NCI-H2196 treated with DMSO at 0.1 percent for 48 hours (cell line): ENCODE measurements around the gene STAP1.
"Not testable (repeated sequence)": the region's sequence is repeated elsewhere in the genome, so short reads cannot be mapped to it uniquely, and the experiment has no call there.

Source experiments
- DNase-seq: peaks from one replicate; lab custom pipeline; 2025; ENCODE audit not compliant: unreplicated experiment; lab: John Stamatoyannopoulos, UW

The STAP1 gene

DNA sequence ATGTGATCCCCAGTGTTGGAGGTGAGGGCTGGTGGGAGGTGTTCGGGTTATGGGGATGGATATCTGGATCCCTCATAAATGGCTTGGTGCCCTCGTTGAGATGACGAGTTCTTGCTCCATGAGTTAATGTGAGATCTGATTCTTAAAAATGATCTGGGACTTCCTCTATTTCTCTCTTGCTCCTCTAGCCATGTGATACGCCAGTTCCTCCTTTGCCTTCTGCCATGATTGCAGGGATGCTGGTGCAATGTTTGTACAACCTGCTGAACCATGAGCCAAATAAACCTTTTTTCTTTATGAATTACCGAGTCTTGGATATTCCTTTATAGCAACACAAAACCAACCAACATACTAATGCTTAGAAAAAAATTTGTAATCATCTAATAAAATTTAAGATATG lies 56.6 kb downstream of the STAP1 start:
- no peak for DNase-seq

DNA sequence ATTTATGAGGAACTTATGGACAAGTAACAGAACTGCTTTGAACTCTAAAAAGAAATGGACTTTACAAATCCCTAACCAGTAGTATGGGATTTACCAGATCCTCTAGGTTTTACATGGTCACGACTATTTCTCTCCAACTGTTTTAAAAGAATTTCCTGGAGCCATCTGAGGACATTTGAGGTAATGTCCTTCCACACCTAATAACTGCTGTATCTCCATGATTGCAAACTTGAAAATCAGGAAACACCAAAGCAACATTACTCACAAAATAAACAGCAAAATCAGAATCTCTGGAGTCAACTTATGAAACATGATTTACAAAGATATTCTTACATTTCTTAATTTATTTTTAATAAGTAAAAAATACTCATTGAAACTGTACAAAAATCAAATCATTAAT lies 58.0 kb downstream of the STAP1 start:
- no peak for DNase-seq

DNA sequence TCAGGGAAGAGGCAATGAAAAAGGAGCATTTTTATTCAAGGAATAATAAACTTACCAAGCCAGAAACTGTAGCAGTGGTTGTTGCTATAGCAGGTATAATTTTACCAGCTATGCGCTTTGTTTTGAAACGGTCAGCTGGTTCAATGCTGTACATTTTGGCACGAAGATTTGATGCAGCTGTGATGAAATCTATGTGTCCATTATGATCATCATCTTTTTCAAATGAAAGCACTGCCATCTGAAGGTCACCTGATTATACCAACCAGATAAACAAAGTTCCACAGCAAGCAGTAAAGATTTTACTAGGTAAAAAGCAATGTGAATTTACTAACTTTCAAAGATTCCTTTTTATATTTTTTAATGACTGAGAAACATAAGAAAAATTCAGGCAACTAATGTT lies 66.4 kb downstream of the STAP1 start:
- DNase-seq = no peak

DNA sequence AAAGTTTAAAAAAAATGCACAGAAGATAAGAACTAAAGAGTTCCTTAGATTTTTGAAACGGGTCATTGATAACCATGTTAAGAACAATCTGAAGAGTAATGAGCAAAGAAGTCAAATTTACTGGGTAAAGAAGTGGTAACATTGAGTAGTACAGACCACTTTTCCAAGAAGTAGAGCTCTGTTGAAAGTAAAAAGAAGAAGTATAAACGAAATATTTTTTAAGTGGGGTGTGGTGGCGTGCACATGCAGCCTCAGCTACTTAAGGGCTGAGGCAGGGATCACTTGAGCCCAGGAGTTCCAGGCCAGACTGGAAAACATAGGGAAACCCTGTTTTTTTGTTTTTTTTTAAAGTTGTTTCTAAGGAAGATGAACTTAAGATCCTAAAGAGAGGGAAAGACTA lies 74.0 kb downstream of the STAP1 start:
- no peak for DNase-seq

DNA sequence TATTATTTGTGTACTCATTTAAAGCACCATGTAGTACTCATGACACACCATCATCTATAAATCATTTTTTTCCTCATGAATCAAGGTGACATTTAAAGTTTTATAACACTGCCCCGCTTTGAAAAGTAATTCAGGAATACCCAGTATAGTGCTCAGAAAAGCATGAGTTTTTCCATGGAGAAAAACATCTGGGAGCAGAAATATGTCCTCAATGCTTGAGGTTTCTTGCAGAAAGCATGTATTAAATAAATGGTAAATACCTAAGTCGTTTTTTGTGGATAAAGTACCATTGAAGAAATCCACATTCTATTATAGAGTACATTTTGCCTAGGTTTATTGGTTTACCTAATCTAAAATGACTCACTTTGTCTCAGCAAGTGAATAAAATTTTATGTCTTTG lies 76.2 kb downstream of the STAP1 start:
- no peak for DNase-seq

DNA sequence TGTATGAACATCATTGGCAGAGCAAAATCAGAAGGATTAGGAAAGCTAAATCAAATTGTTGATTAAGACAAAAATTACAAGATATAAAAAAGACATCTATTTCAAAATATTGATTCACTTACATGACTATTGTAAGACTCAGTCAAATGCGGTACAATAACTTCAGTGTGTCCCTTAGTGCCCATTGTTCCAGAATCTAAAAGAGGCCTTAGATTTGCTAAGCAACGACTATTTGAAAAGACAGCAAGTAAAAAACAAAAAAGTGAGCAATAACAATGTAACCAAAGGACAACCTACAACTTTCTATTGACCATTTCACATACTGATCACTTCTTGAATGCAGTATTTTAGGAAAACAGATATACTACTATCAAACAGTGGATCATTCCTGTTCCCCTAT lies 76.8 kb downstream of the STAP1 start:
- no peak for DNase-seq

DNA sequence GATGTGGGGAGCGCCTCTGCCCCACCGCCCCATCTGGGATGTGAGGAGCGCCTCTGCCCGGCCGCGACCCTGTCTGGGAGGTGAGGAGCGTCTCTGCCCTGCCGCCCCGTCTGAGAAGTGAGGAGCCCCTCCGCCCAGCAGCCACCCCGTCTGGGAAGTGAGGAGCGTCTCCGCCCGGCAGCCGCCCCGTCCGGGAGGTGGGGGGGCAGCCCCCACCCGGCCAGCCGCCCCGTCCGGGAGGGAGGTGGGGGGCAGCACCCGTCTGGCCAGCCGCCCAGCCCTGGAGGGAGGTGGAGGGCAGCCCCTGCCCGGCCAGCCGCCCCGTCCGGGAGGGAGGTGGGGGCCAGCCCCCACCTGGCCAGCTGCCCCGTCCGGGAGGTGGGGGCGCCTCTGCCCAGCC lies 78.5 kb downstream of the STAP1 start:
- not testable (repeated sequence) for DNase-seq

DNA sequence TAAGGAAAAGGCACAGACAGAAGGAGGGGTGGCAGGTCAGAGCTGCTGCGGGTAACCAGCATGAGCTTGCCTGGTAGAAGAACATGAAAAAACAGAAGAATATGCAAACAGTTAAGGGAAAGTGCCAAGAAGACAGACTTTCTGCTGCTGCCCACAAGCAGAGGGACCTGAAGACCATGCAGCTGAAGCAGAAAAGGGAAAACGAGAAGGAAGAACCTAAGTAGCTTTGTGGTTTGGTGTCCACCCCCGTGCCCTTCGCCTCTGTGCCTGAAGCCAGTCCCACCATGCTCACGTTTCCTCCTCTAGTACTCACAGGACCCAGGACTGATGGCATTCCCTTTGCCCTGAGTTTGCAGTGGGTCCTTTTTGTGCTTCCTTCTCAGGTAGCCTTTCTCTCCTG lies 79.6 kb downstream of the STAP1 start:
- DNase-seq = no peak

DNA sequence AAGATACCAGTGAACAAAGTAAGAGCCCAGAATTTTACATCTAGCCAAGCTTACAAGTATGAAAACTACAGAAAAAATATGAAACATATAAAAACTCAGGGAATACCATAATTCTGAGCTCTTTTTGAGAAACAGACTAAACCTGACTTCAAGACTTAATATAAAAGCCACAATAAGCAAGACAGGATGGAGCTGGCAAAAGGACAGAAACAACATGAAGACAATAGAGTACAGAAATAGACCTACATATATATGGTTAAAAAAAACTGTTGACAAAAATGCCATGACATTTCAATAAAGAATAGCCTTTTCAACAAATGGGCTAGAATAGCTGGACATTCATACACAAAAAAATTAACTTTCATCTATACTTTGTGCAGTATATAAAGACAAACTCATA lies 93.0 kb downstream of the STAP1 start:
- no peak for DNase-seq
